AG10803 (cell line): ENCODE results near the gene UQCRC2.

Experiments used
- DNase-seq: peaks from one replicate; pipeline ENCODE4 v3.0.0; 2010; ENCODE audit warnings: low read depth
- H3K4me3 ChIP-seq: 2 replicates; pipeline ENCODE4 v1.5.1; 2011; ENCODE audit warnings: mild to moderate bottlenecking, low read length, control low read depth
- TF ChIP-seq, protein P1 (sequence below): conservative IDR thresholded peaks from 2 replicates; pipeline ENCODE4 v1.5.1; 2011; ENCODE audit warnings: mild to moderate bottlenecking, low read length, control low read depth, inconsistent platforms

The UQCRC2 gene

DNA sequence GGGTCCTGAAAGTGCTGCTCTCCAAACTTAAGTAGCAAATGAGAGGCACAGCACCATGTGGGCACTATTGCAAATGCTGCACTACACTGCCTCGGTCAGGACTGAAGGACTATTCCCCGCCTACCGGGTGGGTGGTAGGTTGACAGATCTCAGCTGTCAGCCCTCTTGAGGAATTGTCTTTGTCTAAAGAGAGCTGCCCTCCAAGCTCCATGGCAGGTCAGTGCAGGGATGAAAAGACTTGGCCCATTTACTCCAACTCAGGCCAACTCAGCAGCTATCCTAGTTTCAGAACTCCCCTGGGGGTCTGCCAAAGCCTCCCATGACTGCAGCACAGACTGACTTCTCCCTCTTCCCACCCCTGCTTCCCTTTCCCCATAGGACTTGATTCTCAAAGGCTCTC, 51.2 kb downstream of the UQCRC2 start:
- no peak for DNase-seq
- TF ChIP-seq, protein P1, sequence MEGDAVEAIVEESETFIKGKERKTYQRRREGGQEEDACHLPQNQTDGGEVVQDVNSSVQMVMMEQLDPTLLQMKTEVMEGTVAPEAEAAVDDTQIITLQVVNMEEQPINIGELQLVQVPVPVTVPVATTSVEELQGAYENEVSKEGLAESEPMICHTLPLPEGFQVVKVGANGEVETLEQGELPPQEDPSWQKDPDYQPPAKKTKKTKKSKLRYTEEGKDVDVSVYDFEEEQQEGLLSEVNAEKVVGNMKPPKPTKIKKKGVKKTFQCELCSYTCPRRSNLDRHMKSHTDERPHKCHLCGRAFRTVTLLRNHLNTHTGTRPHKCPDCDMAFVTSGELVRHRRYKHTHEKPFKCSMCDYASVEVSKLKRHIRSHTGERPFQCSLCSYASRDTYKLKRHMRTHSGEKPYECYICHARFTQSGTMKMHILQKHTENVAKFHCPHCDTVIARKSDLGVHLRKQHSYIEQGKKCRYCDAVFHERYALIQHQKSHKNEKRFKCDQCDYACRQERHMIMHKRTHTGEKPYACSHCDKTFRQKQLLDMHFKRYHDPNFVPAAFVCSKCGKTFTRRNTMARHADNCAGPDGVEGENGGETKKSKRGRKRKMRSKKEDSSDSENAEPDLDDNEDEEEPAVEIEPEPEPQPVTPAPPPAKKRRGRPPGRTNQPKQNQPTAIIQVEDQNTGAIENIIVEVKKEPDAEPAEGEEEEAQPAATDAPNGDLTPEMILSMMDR, result no peak
- no peak overlapping the region for H3K4me3 ChIP-seq

DNA sequence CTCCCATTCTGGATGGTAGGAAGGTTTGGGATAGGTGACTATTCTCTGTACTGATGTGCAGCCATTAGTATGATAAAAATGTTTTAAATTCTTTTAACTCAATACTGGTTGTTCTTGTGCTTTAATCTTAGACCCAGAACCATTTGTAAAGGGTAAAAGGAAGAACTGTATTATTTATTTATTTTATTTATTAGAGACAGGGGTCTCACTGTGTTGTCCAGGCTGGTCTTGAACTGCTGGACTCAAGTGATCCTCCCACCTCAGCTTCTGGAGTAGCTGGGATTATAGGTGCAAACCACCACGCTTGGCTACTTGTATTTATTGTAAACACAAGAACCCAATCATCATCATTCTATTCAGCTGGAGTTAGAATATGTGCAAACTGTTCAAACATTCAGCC, 52.6 kb downstream of the UQCRC2 start:
- DNase-seq, result no peak
- H3K4me3 ChIP-seq, result no peak overlapping the region
- TF ChIP-seq, protein P1, result no peak

DNA sequence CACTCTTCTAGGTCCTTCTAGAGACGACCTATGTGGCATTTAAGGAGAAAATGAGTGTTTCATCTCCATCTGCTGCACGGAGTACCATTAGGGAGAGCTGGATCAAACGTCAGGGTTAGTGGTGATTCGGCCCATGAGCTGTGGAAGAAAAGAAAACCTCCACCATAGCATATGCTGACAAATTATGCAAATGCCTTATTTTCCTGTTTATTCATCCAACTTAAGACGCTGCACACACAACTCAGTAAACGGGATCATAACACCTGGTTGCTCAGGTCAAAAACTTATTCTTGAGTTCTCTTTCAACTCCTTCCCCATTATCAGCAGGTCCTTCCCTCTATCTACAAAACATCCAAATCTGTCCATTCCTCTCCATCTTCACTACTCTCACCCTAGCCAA, 53.5 kb downstream of the UQCRC2 start:
- DNase-seq, result no peak
- H3K4me3 ChIP-seq, result no peak overlapping the region
- TF ChIP-seq, protein P1, result no peak

DNA sequence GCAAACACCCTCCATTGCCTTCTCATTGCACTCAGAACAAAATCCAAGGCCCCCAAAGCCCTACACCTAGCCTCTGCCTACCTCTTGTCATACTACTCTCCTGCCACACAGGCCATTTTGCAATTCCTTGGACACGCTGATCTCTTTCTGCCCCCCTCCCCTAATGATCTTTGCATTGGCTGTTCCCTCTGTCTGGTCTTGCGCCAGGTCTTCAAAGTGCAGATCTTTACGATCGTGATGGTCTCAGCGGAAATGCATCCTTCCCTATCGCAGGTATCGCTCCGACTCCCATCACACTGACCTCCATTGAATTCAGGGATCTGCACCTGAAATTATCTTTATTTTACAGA, 54.0 kb downstream of the UQCRC2 start:
- H3K4me3 ChIP-seq, result peak overlapping the region; percentile 72
- no peak for DNase-seq
- TF ChIP-seq, protein P1, result no peak

DNA sequence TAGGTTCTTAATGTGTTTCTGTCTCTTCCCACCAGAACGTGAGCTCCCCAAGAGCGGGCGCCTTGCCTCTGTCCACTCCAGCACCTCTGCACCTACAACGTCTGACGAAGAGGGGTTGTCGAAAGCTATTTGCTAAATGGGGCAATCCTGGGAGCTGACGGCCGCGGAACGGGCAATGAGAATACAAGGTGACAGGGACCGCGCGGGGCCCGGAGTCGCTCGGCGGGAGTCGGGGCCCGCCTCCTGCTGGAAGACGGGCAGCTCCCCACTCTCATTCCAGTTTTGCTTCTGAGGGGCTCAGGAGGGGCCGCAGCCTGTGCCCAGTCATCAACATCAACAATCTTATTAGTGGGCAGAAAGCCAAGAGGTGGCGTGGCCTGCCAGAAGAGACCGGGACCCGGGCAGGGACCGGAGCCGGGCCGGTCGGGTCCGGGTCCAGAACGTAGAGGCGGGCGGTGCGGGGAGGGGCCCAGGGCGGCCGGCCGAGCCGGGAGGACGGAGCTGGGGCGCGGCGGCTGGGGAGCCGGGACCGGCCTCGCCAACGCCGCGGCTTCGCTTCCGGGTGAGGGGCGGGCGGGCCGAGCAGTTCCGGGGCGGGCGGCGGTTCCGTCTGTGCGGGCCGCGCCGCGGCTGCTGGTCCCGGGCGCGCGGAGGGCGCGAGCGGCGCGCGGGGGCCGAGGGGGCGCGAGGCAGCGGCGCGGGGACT, 54.5 kb downstream of the UQCRC2 start, which contains the start of gene MOSMO:
Gene MOSMO (plus strand): TSS at position 603 of the 706 bp plus-strand sequence. CDS start 191 bp downstream, outside the sequence.
- DNase-seq, result peak; percentile 56
- TF ChIP-seq, protein P1, result no peak; the same call in 1 of the 2 replicates
- H3K4me3 ChIP-seq, result peak within 1 kb of the TSS; percentile 80

DNA sequence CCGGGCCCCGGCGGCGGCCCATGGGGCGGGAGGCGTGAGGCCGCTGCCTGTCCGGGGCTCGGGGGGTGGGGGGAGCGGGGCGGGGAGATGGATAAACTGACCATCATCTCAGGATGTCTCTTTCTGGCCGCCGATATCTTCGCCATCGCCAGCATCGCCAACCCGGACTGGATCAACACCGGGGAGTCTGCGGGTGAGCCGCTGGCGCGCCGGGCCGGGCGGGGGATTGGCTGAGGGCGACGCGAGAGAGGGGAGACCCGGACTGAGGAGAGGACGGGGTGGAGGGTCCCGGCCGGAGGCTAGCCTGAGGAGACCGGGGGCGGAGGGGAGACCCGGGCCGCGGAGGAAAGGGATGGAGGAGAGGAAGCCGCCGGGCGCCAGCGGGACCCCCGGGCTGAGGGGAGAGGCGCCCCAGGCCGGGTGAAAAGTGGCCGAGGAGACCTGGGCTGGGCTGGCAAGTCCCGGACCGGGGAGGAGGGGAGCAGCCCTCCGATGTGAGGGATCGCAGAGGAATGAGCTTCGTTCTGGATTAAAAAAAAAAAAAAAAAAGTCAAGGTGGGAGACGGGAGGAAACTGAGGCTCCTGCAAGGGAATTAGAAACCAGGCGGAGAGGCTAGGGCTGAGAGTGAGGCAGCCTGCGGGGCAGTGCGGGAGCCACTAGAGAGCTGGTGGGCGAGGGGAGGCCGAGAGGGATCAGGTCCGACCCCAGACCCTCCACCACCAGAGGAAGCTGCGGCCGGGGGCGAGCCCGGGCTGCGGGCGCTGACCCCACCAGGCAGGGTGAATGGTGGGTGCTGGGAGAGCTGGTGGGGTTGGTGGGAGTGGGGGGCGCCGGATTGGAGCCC, 55.3 kb downstream of the UQCRC2 start:
- H3K4me3 ChIP-seq, result peak overlapping the region; percentile 80
- TF ChIP-seq, protein P1, result no peak
- no peak for DNase-seq
